ENCODE data around the gene CNNM1.

Gene CNNM1

GRCh38 chr10:99443500-99443899 is 114.3 kb downstream of the CNNM1 start:
- TF ChIP-seq CTCF (IDR thresholded peaks at IDR 0.05) = no peak
- no peak for TF ChIP-seq ZFX (IDR thresholded peaks at IDR 0.05; ENCODE audit: borderline replicate concordance)
- 0 out of 2 replicates have a peak overlapping the region, but pooled peaks have one; percentile 1 for H3K27ac ChIP-seq
